Activated T-cell treated with anti-CD3 and anti-CD28 coated beads for 48 hours (primary cell): ENCODE results near the gene SOAT1.
"Not testable (repeated sequence)": the region's sequence is repeated elsewhere in the genome, so short reads cannot be mapped to it uniquely, and the experiment has no call there.

Experiments used
- DNase-seq: peaks from one replicate; pipeline ENCODE4 v3.0.0-alpha.2; 2020; ENCODE audit warnings: low read depth

SOAT1 gene

DNA sequence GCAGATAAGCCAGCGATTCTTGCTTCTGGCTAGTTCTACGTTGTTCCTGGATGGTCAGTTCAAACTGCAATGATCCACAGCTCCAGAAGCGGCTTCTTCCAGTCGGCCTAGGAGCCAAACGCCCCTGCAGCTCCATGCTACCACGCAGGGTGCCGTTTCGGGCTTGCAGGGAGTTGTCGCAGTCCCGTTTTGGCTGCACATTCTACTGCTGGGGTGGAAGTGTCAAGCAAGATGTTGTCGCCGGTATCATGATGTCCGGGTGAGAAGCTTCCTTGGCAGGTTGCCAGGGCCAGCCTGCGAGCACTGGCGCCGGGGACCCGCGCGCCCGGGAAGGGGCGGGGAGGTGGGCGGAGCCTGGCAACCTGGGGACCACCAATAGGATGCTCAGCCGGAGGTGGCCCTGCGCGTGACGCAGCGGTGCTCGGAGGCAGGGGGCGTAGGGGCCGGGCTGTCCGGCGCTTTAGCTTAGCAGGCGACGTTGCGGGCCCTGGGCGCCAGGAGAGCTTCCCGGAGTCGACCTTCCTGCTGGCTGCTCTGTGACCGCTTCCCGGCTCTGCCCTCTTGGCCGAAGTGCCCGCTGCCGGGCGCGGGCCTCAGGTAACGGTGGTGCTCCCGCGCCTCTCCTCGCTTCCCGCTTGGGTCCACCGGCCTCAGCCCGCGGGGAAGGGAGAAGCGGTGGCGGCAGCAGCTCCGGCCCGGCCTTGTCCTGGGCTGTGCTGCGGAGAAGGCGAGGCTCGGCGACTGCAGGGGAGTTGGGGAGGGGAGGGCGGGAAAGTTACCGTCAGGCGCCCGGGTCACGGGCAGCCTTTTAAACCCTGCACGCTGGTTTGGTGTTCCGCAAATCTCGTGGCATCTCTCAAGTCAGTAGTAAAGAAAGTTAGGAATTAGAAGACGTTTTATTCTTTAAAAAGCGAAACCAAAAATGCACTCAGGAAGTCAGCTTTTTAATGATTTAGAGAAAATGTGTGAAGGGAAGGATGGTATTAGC, at the start of gene SOAT1:
Gene SOAT1, plus strand, starts transcription at position 458 of the 988 bp plus-strand sequence. CDS start 8,888 bp downstream, outside the sequence.
- DNase-seq, result peak; percentile 95

GRCh38 chr1:179245426-179245825, 48.2 kb upstream of the SOAT1 start:
- DNase-seq, result not testable (repeated sequence)

DNA sequence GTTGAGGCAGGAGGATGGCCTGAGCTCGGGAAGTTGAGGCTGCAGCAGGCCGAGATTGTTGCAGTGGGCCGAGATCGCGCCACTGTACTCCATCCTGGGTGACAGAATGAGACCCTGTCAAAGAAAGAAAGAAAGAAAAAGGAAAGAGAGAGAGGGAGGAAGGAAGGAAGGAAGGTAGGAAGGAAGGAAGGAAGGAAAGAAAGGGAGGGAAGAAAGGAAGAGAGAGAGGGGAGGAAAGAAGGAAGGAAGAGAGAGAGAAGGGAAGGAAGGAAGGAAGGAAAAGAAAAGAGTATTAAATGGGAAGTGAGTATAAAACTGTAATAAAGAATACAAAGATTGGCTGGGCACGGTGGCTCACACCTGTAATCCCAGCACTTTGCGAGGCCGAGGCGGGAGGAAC, 45.7 kb upstream of the SOAT1 start:
- DNase-seq, result no peak

DNA sequence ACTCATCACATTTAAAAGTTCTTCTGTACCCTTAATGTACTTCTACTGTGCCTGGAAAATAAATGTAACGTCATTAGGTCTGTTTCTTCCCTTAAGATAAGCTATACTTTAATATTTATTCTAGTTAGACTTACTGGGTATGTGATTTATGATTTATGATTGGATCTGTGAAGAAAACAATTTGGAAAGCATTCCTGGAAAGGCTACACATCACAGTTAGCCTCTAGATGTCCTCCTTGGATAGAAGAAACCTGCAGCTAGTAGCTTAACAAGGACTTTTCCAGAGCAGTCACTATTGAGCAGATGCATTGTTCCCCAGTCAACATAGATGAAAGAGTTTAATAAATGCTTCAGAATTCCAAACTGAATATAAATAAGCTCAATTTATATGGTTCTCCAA, 41.9 kb upstream of the SOAT1 start:
- DNase-seq, result no peak

DNA sequence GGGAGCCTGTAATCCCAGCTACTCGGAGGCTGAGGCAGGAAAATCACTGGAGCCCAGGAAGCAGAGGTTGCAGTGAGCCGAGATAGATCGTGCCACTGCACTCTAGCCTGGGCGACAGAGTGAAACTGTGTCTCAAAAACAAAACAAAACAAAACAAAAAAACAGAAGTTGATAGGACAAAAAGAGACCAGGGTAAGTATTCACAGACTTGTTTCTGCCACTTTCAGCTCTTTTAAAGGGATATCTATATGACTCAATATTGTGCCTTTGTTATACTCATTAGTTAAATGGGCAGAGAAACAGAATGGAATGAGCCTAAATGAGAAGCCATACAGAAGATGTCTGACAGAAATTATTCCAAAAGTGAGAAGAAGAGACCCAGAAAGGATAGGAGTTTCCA, 41.0 kb upstream of the SOAT1 start:
- no peak for DNase-seq

- no peak for DNase-seq
Measured at GRCh38 chr1:179253286-179253972, 40.2 kb upstream of the SOAT1 start.

DNA sequence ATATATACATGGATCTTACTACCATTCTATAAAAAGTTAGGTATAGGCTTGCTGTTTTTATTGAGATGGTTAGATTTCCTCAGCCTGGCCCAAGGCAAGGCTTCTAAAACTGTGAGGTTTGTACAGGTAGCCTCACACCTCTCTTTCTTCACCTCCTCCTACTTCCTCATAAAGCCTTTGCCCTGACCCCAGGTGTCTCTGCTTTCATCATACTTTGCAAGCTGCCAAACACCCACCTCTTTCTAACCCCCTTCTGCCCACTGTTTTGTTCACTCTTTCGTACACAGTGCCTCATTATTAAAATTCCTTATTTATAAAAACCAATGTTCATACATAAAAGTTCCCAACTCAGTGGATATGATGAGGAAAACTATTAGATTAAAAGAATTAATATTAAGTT, 31.4 kb upstream of the SOAT1 start:
- no peak for DNase-seq

DNA sequence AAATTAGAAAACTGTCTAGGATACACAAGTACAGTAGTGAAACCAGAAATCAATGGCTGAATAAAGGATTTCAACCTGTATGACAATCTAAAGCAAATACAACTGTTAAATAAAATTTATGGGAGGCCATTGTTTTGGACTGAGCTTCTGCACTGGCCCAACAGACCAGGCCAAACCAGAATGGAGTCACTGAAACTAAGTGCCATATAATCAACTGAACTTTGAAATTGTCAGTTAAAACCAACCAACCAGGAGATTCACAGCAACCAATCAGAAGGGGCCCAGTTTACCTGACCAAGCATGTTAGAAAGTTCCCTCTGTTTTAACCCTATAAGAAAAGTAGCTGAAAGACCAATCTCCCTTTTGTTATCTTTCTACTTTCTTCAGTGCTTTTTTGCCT, 30.5 kb upstream of the SOAT1 start:
- DNase-seq, result no peak

DNA sequence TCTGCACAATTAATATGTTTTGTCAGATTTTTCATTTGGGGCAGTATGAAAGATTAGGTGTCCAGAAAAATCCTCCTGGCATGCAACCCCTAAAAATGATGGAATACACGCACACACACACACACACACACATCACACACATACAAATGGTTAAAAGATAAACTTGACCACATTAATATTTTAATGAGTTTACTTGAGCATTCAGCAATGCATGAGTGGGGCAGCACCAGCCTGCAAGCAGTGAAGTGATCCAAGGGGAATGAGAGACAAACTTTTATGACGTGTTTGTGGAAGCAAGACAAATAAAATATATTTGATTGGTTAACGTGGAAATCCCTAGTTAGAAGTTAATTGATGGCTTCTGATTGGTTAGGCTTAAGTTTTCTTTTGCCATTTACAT, 29.1 kb upstream of the SOAT1 start:
- DNase-seq, result no peak

DNA sequence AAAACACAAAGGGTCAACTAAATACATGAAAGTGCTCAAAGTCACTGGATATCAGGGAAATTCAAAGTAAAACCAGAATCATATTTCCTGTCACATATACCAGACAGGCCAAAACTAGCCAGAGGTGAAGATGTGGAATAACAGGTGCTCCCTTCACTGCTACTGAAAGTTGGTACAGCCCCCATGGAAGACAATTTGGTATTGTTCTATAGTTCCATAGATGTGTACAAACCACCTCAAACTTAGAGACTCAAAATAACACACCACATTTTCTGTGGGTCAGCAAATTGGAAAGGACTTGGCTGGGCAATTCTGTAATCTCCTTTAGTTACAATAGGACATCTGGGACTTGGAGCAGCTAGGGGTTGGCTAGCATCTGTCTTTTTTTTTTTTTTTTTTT, 24.5 kb upstream of the SOAT1 start:
- no peak for DNase-seq

DNA sequence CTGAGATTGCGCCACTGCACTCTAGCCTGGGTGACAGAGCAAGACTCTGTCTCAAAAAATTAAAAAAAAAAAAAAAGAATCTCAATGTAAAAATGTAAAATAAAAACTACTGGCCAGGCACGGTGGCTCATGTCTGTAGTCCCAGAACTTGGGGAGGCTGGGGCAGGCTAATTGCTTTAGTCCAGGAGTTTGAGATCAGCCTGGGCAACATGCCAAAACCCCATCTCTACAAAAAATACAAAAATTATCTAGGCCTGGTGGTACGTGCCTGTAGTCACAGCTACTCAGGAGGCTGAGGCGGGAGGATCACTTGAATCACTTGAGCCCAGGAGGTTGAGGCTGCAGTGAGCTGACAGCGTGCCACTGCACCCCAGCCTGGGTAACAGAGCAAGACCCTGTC, 19.2 kb upstream of the SOAT1 start:
- not testable (repeated sequence) for DNase-seq

- DNase-seq, result no peak
Measured at GRCh38 chr1:179278920-179279319, 14.7 kb upstream of the SOAT1 start.

GRCh38 chr1:179283992-179284391, 9.6 kb upstream of the SOAT1 start:
- DNase-seq, result no peak

GRCh38 chr1:179287946-179288345, 5.7 kb upstream of the SOAT1 start:
- DNase-seq, result no peak

DNA sequence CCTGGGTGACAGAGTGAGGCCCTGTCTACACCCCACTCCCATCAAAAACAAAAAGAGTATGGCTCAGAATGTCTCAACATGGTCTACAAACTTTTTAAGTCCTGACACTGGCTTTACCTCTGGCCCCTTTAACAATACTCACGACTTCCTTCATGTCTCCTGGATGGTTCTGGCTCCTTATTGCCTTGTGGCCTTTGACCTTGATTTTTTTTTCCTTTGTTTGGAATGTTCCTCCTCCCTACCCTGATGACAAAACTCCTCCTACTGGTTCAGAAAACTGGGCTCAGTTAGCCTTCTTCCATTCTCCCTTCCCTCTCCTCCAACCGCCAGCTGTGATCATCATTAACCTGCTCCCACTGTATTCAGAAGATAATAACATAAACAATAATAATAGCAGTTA, 4.6 kb upstream of the SOAT1 start:
- DNase-seq, result no peak

GRCh38 chr1:179295164-179295755, 1.7 kb downstream of the SOAT1 start:
- no peak for DNase-seq

GRCh38 chr1:179296356-179297104, 2.9 kb downstream of the SOAT1 start:
- no peak for DNase-seq

DNA sequence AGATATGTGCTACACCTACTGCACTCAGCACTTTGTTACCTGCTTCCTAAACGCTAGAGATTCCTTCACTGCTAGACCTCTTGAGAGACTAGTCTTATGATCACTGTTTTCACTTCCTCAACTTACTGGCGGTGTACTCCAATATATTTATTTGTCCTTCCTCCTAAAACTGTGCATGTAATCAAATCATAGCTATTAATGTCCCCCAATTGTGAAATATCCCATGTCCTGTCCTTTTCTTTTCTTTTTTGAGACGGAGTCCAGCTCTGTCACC, 3.4 kb downstream of the SOAT1 start:
- DNase-seq, result no peak

GRCh38 chr1:179298952-179299351, 5.4 kb downstream of the SOAT1 start:
- DNase-seq, result peak; percentile 15

DNA sequence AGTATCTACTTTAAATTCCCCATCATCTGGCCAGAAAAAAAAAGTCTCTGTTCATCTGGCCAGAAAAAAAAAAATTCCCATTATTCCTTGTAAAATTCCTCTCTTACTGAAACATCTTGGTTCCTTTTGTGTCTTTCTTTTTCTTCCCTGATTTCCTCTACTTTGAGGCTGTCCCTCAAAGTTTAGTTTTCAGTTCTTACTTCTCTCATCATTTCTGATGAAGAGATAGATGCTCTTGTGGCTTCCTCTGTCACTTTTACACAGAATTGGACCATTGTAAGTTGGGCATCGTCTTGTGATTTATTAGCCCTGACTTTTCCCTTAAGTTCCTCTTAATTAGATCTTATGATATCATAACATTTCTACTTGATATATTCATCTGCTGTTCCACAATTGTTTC, 6.5 kb downstream of the SOAT1 start:
- no peak for DNase-seq

DNA sequence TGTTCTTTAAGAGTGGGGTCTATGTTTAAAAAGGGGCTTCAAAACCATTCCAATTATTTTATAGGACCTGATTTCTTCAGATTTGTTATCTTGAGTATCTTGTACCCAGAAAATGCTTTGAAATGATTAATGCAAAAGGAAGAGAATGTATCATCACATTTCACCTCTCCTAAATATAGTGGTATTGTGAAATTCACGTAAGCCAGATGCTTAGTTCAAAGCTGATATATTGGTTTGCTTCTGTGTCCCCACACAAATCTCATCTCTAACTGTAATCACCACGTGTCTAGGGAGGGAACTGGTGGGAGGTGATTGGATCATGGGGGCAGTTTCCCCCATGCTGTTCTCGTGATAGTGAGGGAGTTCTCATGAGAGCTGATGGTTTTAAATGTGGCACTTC, 8.5 kb downstream of the SOAT1 start:
- no peak for DNase-seq

- DNase-seq, result no peak
Measured at GRCh38 chr1:179303200-179303785, 9.7 kb downstream of the SOAT1 start.
